NCI-H510A (cell line): ENCODE measurements around the gene TOMT.
"Not testable (repeated sequence)": the region's sequence is repeated elsewhere in the genome, so short reads cannot be mapped to it uniquely, and the experiment has no call there.

Source experiments
- DNase-seq: peaks from one replicate; lab custom pipeline; 2025; lab: John Stamatoyannopoulos, UW

Gene TOMT

DNA sequence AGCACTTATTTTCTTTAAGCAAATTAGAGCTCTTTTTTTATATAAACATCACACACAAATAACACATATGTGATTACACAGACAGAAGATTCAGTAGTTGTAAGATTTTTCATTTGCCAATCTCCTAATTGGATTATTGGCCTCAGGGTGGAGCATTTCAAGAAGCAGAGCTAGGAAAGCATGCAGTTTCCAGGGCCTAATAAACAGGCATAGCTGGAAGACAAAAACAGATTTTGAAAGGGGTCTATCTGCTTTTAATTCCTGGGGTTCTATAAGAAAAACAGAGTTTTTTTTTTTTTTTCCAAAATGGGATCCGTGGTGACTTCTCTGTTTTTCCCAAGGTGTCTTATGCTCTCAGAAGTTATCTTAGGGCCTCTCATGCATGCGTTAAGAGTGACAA lies 22.2 kb downstream of the TOMT start:
- no peak for DNase-seq

DNA sequence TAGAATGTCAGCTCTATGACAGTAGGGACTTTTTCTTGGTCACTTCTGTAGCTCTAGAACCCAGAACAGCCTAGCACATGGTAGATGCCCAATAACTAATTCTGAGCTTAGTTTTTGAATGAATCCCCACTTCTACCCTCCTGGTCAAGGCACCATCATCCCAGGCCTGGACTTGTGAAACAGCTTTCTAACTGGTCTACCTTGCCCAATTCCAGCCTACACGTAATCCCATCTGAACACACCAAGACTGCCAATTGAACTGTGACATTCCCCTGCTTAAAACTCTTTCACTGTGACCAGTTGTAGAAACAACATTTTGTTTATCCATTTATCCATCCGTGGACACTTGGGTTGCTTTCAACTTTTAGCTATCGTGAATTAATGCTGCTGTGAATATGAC lies 23.7 kb downstream of the TOMT start:
- DNase-seq, result no peak

DNA sequence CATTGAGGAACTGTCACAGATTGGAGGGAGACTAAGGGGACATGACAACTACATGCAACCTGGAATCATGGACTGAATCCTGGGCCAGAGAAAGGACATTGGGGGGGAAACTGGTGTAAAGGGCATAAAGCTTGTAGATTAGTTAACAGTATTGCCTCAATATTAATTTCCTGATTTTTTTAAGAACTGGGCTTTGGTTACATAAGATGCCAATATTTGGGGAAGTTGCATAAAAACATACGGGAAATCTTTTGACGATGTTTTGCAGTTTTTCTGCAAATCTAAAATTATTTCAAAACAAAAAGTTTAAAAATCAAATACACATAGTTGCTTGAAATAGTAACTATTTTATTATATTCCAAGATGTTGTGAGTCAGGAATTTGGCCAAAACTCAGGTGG lies 26.9 kb downstream of the TOMT start:
- no peak for DNase-seq

DNA sequence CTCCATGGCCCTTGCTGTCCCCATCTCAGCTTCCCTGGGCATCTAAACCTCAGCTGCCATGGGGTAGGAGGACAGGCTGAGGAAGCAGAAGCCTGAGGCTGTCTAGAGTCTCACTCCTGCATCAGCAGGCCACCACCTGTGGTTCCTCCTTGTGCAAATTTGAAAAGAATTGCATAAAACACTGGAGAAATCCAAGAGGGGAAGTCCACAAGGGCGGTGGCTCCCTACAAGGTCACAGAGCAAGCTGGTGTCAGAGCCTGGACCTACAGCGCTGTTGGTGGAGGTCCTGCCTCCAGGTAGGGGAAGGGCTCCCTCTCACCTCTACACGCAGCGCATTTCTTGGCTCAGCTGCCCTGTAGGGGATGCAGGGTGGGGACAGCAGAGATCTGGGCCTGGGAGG lies 29.7 kb downstream of the TOMT start, which contains the start of gene FOLR3:
Gene FOLR3, plus strand, starts transcription at position 253 of the 400 bp plus-strand sequence. CDS start 228 bp downstream, outside the sequence.
- not testable (repeated sequence) for DNase-seq

DNA sequence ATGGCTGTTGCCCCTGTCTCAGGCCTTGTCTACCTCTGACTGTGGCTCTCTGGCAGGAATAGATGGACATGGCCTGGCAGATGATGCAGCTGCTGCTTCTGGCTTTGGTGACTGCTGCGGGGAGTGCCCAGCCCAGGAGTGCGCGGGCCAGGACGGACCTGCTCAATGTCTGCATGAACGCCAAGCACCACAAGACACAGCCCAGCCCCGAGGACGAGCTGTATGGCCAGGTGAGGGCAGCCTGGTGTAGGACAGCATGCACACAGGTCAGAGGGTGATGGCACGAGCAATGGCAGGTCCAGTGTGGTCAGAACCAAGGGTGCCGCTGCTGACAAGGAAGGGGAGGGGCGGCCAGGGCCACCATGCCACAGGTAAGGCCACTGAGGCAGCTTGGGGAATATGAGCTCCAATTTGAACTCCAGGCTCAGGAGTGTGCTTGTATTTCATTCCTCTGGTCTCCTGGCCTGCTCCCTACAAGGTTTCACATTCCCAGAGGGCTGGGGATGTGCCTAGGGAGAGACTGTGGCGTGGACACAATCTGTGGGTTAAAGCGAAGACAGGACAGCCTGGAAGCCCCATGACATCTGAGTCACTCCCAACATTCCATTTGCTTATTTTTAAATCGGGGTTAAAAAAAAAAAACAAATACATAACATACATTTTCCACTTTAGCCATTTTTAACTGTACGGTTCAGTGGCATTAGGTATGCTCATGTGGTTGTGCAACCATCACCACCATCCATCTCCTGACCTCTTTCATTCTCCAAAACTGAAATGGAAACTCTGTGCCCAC lies 30.4 kb downstream of the TOMT start:
- DNase-seq, result no peak

DNA sequence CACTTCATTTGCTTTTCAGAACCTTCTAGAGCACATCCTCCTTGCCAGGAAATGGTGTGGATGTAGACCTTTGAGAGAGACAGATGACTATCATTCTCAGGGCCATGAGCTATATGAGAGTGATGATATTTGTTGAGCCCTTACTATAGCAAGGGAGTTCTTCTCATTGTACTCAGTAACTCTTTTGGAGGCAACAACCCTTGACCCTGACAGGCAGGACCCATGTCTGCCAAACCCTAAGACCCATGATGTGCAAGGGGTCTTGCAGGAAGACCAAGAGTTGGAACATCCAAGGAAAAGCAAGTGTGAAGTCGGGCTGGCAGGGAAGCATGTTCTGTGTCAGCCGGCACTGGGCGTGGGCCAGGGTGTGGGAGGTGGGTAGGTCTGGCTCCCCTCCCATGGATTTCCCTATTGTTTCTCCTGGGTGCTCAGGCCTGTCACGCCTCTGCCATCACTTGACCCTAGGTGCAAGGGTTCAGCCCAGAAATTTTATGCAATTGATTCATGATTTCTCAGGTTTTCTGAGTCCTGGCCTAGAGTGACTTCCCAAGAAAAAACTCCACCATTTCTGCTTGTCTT lies 31.0 kb downstream of the TOMT start:
- DNase-seq, result no peak

DNA sequence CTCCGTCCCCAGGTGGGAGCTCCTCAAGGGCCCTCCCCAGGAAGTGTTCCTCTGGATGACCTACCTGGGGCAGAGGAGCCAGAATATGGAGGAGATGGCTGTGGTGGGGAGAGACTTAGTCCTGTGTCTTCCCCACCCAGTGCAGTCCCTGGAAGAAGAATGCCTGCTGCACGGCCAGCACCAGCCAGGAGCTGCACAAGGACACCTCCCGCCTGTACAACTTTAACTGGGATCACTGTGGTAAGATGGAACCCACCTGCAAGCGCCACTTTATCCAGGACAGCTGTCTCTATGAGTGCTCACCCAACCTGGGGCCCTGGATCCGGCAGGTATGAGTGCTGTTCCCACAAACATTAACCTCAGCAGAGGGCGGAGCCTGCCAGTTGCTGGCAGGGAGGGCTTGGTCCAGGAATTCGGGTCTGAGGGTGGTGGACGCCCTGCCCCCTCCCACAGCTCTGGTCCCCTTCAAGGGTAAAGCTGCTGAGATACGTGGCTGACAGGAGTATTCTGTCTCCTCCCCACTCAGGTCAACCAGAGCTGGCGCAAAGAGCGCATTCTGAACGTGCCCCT lies 33.2 kb downstream of the TOMT start:
- no peak for DNase-seq

DNA sequence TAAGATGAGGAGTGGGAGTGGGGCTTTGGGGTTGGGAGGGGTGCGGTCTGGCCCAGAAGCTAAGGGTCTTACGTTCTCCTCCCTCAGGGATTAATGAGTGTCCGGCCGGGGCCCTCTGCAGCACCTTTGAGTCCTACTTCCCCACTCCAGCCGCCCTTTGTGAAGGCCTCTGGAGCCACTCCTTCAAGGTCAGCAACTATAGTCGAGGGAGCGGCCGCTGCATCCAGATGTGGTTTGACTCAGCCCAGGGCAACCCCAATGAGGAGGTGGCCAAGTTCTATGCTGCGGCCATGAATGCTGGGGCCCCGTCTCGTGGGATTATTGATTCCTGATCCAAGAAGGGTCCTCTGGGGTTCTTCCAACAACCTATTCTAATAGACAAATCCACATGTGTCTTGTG lies 33.8 kb downstream of the TOMT start:
- DNase-seq, result no peak

DNA sequence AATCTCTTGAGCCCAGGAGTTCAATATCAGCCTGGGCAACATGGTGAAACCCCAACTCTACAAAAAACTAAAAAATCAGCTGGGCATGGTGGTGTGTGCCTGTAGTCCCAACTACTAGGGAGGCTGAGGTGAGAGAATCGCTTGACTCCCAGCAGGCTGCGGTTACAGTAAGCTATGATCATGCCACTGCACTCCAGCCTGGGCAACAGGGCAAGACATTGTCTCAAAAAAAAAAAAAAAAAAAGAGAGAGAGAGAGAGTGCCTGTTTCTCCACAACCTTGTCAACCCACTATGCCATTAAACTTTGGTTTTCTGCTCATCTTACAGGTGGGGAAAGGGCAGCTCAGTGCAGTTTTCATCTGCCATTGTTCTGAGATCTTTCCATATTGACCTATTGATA lies 34.9 kb downstream of the TOMT start:
- no peak for DNase-seq

DNA sequence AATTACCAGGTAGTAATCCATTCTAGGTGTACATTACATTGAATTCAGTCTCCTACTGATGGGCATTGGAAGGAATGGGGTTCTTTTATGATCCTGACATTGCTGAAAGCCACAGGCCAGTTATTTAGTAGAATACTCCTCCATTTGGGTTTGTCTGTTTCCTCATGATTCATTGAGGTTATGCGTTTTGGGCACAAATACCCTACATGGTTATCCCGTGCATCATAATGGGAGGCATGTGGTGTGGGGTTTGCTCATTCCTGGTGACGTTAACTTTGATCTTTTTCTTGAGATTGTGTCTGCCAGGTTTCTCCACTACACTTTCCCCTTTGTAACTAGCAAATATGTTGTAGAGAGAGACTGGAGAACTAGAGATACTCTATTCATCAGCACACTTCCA lies 35.3 kb downstream of the TOMT start:
- no peak for DNase-seq

DNA sequence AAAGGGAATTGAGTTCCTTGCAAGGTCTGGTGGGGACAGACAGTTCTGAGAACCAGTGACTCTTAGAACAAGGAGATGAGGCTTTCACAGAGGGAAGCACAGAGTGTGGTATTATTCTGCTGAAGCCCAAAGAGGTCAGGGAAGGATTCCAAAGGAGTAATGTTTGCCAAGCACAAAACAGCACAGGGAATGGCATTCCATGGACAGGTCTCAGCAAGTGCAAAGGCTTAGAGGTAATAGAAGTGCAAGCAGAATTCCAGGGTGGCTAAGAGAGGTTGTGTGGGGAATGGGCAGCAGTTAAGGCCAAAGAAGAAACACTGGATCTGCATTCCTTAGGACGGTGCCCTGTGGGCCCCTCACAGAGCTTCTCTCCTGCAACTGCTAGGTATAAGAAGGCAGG lies 36.4 kb downstream of the TOMT start:
- DNase-seq, result not testable (repeated sequence)

DNA sequence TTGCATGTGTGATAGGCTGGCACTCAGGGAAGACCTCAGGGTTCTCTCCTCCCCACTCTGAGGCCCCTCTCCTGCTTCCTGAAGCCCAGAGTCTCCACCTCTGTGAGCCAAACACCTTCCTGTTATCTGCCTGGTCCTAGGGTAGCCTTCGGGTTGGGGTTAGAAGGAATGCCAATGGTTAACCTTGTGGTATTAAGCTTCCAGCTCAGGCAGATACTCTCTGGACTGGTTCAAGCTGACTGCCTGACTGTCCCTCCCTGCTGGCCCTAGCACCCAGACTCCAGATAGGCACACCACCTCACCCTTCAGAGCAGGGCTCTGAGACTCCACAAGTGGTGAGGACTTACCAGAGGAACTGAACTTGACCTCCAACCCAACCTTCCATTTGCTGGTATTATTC lies 36.8 kb downstream of the TOMT start:
- DNase-seq, result not testable (repeated sequence)

DNA sequence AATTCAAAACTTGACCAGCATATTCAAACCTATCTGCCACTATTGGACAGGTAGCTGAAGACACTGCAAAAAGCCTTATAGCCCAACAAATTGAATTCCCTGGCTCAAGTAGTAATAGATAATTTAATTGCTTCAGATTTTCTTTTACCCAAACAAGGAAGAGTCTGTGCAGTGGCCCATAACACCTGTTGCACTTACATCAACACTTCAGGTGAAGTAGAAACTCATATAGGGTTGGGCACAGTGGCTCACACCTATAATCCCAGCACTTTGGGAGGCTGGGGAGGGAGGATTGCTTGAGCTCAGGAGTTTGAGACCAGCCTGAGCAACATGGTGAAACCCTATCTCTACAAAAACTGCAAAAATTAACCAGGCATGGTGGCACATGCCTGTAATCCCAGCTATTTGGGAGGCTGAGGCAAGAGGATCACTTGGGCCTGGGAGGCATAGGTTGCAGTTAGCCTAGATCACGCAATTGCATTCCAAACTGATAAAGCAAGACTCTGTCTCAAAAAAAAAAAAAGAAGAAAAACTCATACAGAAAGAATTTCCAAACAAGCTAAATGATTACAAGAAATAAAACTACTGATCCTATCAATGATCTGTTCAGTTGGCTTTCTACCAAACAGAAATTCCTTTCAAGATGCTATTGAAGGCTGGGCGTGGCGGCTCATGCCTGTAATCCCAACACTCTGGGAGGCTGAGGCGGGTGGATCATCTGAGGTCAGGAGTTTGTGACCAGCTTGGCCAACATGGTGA lies 39.3 kb downstream of the TOMT start:
- DNase-seq, result no peak

DNA sequence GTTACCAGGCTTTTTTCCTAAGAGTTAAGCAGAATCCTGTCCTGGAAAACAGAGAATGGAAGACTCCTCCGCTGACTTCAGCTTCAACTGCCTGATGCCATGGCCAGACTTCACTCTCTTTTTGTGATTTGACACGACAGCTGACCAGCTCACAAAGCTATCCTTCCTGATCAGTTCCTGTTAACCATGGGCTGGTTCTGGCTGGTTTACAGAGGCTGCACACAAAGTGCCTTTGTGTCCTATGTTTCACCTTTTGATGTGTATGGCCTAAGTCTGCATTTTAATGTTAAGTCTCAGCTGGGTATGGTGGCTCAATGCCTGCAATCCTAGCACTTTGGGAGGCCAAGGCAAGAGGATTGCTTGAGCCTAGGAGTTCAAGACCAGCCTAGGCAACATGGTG lies 40.9 kb downstream of the TOMT start:
- DNase-seq, result no peak

DNA sequence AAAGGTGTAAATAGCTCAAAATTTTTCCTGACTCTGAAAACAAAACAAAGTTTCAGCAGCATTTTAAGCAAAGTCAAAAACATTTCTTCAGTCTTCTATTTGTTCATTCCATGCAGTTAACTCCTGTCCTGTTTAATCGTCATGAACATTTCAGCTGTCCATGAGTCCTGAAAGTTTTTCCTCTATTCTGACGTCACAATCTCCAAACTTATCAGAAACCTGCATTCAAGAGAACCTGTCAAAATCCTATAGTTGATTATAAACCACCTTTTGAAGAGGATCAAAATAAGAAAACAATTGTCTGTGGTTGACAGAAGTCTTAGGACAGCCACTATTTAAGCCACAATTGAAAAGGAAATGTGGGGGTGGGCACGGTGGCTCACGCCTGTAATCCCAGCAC lies 45.2 kb downstream of the TOMT start:
- no peak for DNase-seq

DNA sequence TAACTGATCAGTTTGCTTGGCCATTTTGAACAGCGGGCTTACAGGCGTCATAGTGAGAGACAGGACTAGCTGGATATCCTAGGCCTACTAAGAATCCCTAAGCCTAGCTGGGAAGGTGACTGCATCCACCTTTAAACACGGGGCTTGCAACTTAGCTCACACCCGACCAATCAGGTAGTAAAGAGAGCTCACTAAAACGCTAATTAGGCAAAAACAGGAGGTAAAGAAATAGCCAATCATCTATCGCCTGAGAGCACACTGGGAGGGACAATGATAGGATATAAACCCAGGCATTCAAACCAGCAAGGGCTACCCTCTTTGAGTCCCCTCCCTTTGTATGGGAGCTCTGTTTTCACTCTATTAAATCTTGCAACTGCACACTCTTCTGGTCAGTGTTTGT lies 48.1 kb downstream of the TOMT start:
- not testable (repeated sequence) for DNase-seq

DNA sequence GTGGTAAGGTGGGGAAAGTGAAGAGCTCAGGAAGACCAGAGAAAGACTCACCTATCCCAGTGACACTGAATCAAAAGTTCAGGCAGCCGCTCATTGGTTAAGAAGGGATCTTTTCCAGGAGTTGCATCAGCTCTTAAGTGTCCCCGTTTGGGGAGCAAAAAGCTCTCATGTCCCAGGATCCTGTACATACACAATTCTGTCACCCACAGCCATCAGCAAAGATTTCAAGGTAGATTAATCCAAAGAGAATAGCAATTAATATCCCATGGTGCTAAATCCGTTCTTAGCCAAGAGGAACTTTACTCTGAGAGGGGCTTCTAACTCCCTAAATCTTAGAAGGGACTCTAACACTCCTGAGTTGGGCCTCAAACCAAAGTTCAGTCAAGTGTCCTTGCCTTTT lies 49.1 kb downstream of the TOMT start:
- DNase-seq, result no peak

DNA sequence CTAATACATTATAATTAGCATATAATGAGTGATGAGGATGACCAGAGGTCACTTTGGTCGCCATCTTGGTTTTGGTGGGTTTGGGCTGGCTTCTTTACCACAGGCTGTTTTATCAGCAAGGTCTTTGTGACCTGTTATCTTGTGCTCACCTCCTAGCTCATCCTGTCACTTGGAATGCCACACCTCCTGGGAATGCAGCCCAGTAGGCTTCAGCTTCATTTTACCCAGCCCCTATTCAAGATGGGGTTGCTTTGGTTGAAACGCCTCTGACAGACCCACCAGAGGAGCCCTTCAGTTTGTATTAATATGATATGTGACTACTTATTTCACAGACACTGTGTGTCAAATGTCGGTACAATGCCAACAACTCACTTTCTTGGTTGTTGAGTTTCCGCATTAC lies 50.0 kb downstream of the TOMT start:
- DNase-seq, result no peak

DNA sequence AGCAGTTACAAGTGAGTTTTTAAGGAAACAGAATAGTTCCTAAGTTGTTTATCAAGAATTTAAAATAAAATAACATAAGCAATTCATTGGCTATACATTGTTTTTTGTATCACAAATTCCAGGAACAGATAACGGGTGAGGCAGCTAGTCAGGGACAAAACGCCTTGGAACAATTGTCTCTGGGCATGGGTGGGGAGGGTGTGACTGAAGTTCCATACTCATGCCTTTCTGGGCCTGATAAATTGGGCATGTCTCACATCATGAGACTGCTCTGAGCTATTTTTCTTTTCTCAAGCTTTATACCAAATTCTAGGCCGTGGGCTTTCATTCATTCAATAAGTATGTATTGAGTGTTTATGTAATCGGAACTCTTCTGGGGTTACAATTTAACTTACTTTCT lies 51.4 kb downstream of the TOMT start:
- no peak for DNase-seq
